Calu3 (cell line): ENCODE results near the gene DNAJB1. TPM values are rescaled to one million over a fixed set of nuclear protein-coding genes. Genes with fewer than 3 reads are reported as not detected.

Experiments
- Bru-seq: library from RNA; stranded (reverse); fragments of 400-500 nt; gene quantifications from one replicate; lab custom pipeline; 2021; lab: Mats Ljungman, UMichigan
- BruChase-seq, 2 experiments: library from RNA; stranded (reverse); fragments of 400-500 nt; gene quantifications; one replicate each; lab custom pipeline; 2021; lab: Mats Ljungman, UMichigan
- BruUV-seq: library from RNA; stranded (reverse); fragments of 400-500 nt; replicated peaks from 2 replicates; lab custom pipeline; 2021; lab: Mats Ljungman, UMichigan
- CTCF ChIA-PET: fragments of 300-600 bp; sonication (Branson Sonifier 250); formaldehyde crosslinking; loops from one replicate; lab custom pipeline; 2022; ENCODE audit warnings: antibody characterized with exemption; lab: Charles Lee
- DNase-seq: peaks from one replicate; pipeline ENCODE4 v3.0.0; 2022
- H3K27ac Mint-ChIP-seq: one replicate; pipeline ENCODE4 v1.8.0; 2022; ENCODE audit warnings: mixed read lengths; ENCODE audit not compliant: unreplicated experiment
- H3K27me3 Mint-ChIP-seq: one replicate; pipeline ENCODE4 v1.8.0; 2022; ENCODE audit warnings: mixed read lengths; ENCODE audit not compliant: unreplicated experiment
- H3K36me3 Mint-ChIP-seq: one replicate; pipeline ENCODE4 v1.8.0; 2022; ENCODE audit warnings: mild to moderate bottlenecking, moderate library complexity, mixed read lengths; ENCODE audit not compliant: insufficient read depth, unreplicated experiment
- H3K4me1 Mint-ChIP-seq: one replicate; pipeline ENCODE4 v1.8.0; 2022; ENCODE audit warnings: mild to moderate bottlenecking, low read depth, mixed read lengths; ENCODE audit not compliant: unreplicated experiment
- H3K4me3 Mint-ChIP-seq: one replicate; pipeline ENCODE4 v1.8.0; 2022; ENCODE audit warnings: mild to moderate bottlenecking, low read depth, moderate library complexity, mixed read lengths; ENCODE audit not compliant: unreplicated experiment
- H3K9me3 Mint-ChIP-seq: one replicate; pipeline ENCODE4 v1.8.0; 2022; ENCODE audit warnings: low read depth, mixed read lengths; ENCODE audit not compliant: unreplicated experiment
- CTCF ChIP-seq: fragments of 200-600 bp; IDR thresholded peaks from one replicate; pipeline ENCODE4 v1.8.0; 2022; ENCODE audit warnings: antibody characterized with exemption; ENCODE audit not compliant: unreplicated experiment
- intact Hi-C: fragments of 100-400 bp; cut with micrococcal nuclease; formaldehyde crosslinking; loops from one replicate; pipeline ENCODE4 v1.10.0; 2022; ENCODE audit not compliant: unreplicated experiment
- long read RNA-seq: library from polyadenylated mRNA; stranded (forward); transcript quantifications from one replicate; pipeline ENCODE4 v2.0.0, GENCODE V29; 2022
- total RNA-seq: library from RNA; stranded (reverse); gene quantifications from 2 replicates; pipeline ENCODE4 v1.2.3, GENCODE V29; 2022

Gene DNAJB1
- total RNA-seq (159 and 161 TPM in 2 replicates), Bru-seq, nascent RNA (percentile 76 among the genes with signal in this experiment), BruChase-seq, experiment 1, labeled RNA remaining after a 6-hour chase (percentile 84 among the genes with signal in this experiment), BruChase-seq, experiment 2, labeled RNA remaining after a 2-hour chase (percentile 96 among the genes with signal in this experiment)
- long read RNA-seq, transcript DNAJB1-201 (3 exons, 2,264 nt) = major isoform, 215 of 255 reads
- long read RNA-seq, transcript DNAJB1-208 (3 exons, 882 nt) = minor isoform, 6 of 255 reads
- long read RNA-seq, partial matches to known transcripts = 13 of 255 reads
- long read RNA-seq, other reads (novel, unspliced or antisense) = 21 of 255 reads

- Mint-ChIP-seq H3K4me1 (peaks cover 31% of the 10 kb centered on the region), H3K4me3 (peak within 1 kb of the TSS; percentile 81), H3K27me3 (no peaks in the 10 kb centered on the region), H3K36me3 (peaks cover 66% of the 10 kb centered on the region), H3K27ac (peak within 1 kb of the TSS; percentile 89), H3K9me3 (no peaks in the 10 kb centered on the region)
- TF ChIP-seq CTCF = no peak
- intact Hi-C loops = no loop called here
- BruUV-seq = no TSS peak
- CTCF ChIA-PET = interaction anchor here (0.6 to 1.1 kb wide), 3 partner anchors 12 to 744 kb away, joined by 3 to 6 read pairs (median 3); partner anchors contain the start of gene C19orf53
- peak; percentile 73 for DNase-seq
Observed at GRCh38 chr19:14517840-14518505, at the start of gene DNAJB1. DNAJB1 (minus strand) TSS chr19:14518397; CDS start chr19:14518349, 48 bp downstream.

GRCh38 chr19:14567079-14567478 lies 48.9 kb upstream of the DNAJB1 start:
- no TSS peak for BruUV-seq

GRCh38 chr19:14566712-14567077 lies 48.5 kb upstream of the DNAJB1 start:
- H3K36me3 Mint-ChIP-seq = peaks cover 46% of the 10 kb centered on the region
- no peaks in the 10 kb centered on the region for H3K9me3 Mint-ChIP-seq
- intact Hi-C loops = no loop called here
- no peak for DNase-seq
- H3K4me3 Mint-ChIP-seq = no peak overlapping the region
- no peak overlapping the region for H3K27ac Mint-ChIP-seq
- CTCF ChIA-PET = no interaction called here
- no peaks in the 10 kb centered on the region for H3K4me1 Mint-ChIP-seq
- no peaks in the 10 kb centered on the region for H3K27me3 Mint-ChIP-seq
- TF ChIP-seq CTCF = no peak
- BruUV-seq = no TSS peak

More at GRCh38 chr19:14567079-14567478, 48.9 kb upstream of the DNAJB1 start:
- DNase-seq = no peak
- intact Hi-C loops = no loop called here
- Mint-ChIP-seq H3K4me3 (no peak overlapping the region), H3K9me3 (no peaks in the 10 kb centered on the region), H3K4me1 (no peaks in the 10 kb centered on the region), H3K27me3 (no peaks in the 10 kb centered on the region), H3K36me3 (peaks cover 49% of the 10 kb centered on the region), H3K27ac (no peak overlapping the region)
- no peak for TF ChIP-seq CTCF
- CTCF ChIA-PET = no interaction called here

- CTCF ChIA-PET = no interaction called here
- TF ChIP-seq CTCF = no peak
Observed at GRCh38 chr19:14565765-14566711, 47.8 kb upstream of the DNAJB1 start.

More at GRCh38 chr19:14565765-14566711, 47.8 kb upstream of the DNAJB1 start:
- Mint-ChIP-seq H3K27ac (no peak overlapping the region), H3K36me3 (peaks cover 39% of the 10 kb centered on the region), H3K4me1 (no peaks in the 10 kb centered on the region), H3K4me3 (no peak overlapping the region), H3K9me3 (no peaks in the 10 kb centered on the region), H3K27me3 (no peaks in the 10 kb centered on the region)
- intact Hi-C loops = no loop called here
- no TSS peak for BruUV-seq
- DNase-seq = no peak
